ENCODE measurements around the gene THBS2. TPM values are rescaled to one million over a fixed set of nuclear protein-coding genes. Genes with fewer than 3 reads are reported as not detected.

Gene THBS2
- total RNA-seq, 2 donors from 2014 or later, result 0.93 to 0.99 TPM

DNA sequence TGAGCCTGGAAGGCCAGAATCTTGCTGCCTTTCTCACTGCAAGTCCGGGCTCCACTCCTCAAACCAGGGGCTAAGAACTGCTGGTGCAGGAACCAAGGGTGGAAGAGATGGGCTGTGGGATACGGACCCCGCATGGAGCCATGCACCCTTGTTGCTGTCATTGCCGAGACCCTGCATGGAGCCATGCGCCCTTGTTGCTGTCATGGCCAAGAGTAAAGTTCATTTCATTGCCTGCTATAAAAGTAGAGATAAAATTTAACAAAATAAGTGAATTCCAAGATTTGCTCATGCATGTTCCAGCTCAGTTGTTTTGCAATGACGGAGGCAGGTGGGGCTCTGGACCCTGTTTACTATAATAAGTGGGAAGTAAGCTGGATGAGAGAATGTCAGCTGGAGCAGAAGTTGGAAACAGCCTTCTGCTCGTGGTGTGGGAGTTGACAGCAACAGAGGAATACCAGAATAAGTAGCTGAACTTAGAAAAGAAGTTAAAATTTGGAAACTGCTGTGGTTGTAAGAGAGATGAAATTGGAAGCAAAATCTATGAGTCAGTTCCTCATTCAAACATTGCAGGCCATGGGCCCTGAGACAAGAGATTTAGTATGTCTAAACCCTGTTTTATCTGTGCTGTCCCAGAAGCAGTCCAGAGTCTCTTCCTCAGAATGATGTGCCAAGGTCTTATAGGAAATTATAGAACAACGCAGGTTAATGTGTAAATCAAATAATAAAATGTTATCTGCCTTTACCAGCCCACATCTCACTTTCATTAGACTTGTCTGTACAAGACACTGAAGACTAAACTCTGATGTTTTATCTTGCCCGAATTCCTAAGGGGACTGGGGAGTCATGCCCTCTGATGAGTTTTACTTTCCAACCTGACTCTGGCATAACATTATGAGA is 15.8 kb upstream of the THBS2 start:
- no peaks in the 10 kb centered on the region for H3K9me3 Mint-ChIP-seq
- Histone ChIP-seq H3K36me3 (ENCODE audit: control insufficient read depth, insufficient read depth, low read length) (no peaks in the 10 kb centered on the region), H3K27ac (ENCODE audit: low read depth, low read length) (no peak overlapping the region), H3K9ac (ENCODE audit: extremely low read depth, low read length, poor library complexity, severe bottlenecking) (no peak overlapping the region), H3K27me3 (ENCODE audit: control insufficient read depth, insufficient read depth, low read length, poor library complexity, severe bottlenecking) (no peaks in the 10 kb centered on the region), H3K4me3 (ENCODE audit: low read length) (no peak overlapping the region), H3K9me3 (ENCODE audit: control insufficient read depth, low read length) (no peaks in the 10 kb centered on the region), H3K4me1 (ENCODE audit: control insufficient read depth, insufficient read depth, low read length) (peaks cover 12% of the 10 kb centered on the region)
- peaks cover 27% of the 10 kb centered on the region for H3K4me1 Mint-ChIP-seq
- no peak for TF ChIP-seq CTCF (conservative IDR thresholded peaks at IDR 0.05)
- no peaks in the 10 kb centered on the region for H3K36me3 Mint-ChIP-seq (ENCODE audit: low read depth)
- H3K27ac Mint-ChIP-seq, result no peak overlapping the region
- 87 to 89% methylated on average over 7 to 9 of the region's 9 CpGs for WGBS, 2 experiments (ENCODE audit: insufficient coverage in 1 of 2, insufficient read length in 1 of 2)
- H3K4me3 Mint-ChIP-seq, result no peak overlapping the region
- no peak for DNase-seq
- peaks cover 3% of the 10 kb centered on the region for H3K27me3 Mint-ChIP-seq (ENCODE audit: insufficient read depth)

GRCh38 chr6:169268276-169268675 is 14.6 kb upstream of the THBS2 start:
- Histone ChIP-seq H3K4me3 (ENCODE audit: low read length) (no peak overlapping the region), H3K9me3 (ENCODE audit: control insufficient read depth, low read length) (no peaks in the 10 kb centered on the region), H3K36me3 (ENCODE audit: control insufficient read depth, insufficient read depth, low read length) (no peaks in the 10 kb centered on the region), H3K27ac (ENCODE audit: low read depth, low read length) (no peak overlapping the region), H3K9ac (ENCODE audit: extremely low read depth, low read length, poor library complexity, severe bottlenecking) (no peak overlapping the region), H3K4me1 (ENCODE audit: control insufficient read depth, insufficient read depth, low read length) (peaks cover 12% of the 10 kb centered on the region), H3K27me3 (ENCODE audit: control insufficient read depth, insufficient read depth, low read length, poor library complexity, severe bottlenecking) (no peaks in the 10 kb centered on the region)
- no peak for DNase-seq
- TF ChIP-seq CTCF (conservative IDR thresholded peaks at IDR 0.05), result no peak
- Mint-ChIP-seq H3K27me3 (ENCODE audit: insufficient read depth) (peaks cover 3% of the 10 kb centered on the region), H3K4me1 (peaks cover 27% of the 10 kb centered on the region), H3K36me3 (ENCODE audit: low read depth) (no peaks in the 10 kb centered on the region), H3K9me3 (no peaks in the 10 kb centered on the region), H3K4me3 (no peak overlapping the region), H3K27ac (no peak overlapping the region)
- 90% methylated on average over 1 of the region's 1 CpG; no CpG with 5 or more reads in 1 of the 2 experiments for WGBS, 2 experiments (ENCODE audit: insufficient coverage in 1 of 2, insufficient read length in 1 of 2)

DNA sequence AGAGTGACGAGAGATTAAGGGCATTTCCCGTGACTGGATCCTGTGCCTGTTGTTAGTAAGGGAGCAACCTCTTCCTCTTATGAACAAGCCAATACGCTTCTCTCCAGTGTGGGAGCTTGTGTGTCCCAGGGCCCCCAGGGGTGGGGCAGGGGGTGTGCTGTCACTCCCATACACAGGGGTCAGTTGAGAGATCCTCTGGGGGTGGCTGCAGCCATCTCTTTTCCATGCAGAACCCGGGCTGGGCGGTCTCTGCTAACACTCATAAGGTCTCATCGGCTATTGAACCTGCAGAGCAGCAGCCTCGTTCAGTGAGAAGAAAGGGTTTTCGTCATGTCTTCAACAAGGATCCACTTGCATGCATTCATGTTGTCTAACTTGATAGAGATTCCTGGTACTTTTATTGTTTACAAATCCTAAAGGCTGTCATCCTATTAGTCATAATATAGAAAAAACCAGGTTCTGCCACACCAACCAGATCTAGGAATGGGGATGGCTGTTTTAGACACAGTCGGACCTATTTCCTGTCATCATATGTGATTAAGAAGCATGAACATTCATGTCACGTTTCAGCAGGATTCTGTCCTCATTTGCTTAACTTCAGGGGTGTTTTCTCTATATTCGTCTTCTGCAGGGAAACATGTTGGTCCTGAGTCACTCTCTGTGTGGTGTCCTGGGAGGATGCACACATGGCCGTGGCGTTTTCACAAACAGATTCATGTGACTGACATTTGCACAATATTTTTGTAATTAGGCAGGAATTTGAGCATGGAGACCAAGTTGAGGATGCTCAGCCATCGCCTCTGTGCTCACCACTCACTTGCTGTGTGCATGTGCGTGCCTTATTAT is 13.3 kb upstream of the THBS2 start:
- H3K36me3 Mint-ChIP-seq (ENCODE audit: low read depth), result no peaks in the 10 kb centered on the region
- H3K4me3 Mint-ChIP-seq, result no peak overlapping the region
- peaks cover 3% of the 10 kb centered on the region for H3K27me3 Mint-ChIP-seq (ENCODE audit: insufficient read depth)
- H3K27ac Mint-ChIP-seq, result no peak overlapping the region
- Histone ChIP-seq H3K27me3 (ENCODE audit: control insufficient read depth, insufficient read depth, low read length, poor library complexity, severe bottlenecking) (no peaks in the 10 kb centered on the region), H3K4me1 (ENCODE audit: control insufficient read depth, insufficient read depth, low read length) (peaks cover 12% of the 10 kb centered on the region), H3K27ac (ENCODE audit: low read depth, low read length) (no peak overlapping the region), H3K4me3 (ENCODE audit: low read length) (no peak overlapping the region), H3K9me3 (ENCODE audit: control insufficient read depth, low read length) (no peaks in the 10 kb centered on the region), H3K36me3 (ENCODE audit: control insufficient read depth, insufficient read depth, low read length) (no peaks in the 10 kb centered on the region), H3K9ac (ENCODE audit: extremely low read depth, low read length, poor library complexity, severe bottlenecking) (no peak overlapping the region)
- TF ChIP-seq CTCF (conservative IDR thresholded peaks at IDR 0.05), result no peak
- DNase-seq, result no peak
- H3K9me3 Mint-ChIP-seq, result no peaks in the 10 kb centered on the region
- WGBS, 2 experiments (ENCODE audit: insufficient coverage in 1 of 2, insufficient read length in 1 of 2), result 91 to 97% methylated on average over 10 to 15 of the region's 15 CpGs
- H3K4me1 Mint-ChIP-seq, result peaks cover 26% of the 10 kb centered on the region
